ENCODE measurements around the gene CARD11.

The CARD11 gene

DNA sequence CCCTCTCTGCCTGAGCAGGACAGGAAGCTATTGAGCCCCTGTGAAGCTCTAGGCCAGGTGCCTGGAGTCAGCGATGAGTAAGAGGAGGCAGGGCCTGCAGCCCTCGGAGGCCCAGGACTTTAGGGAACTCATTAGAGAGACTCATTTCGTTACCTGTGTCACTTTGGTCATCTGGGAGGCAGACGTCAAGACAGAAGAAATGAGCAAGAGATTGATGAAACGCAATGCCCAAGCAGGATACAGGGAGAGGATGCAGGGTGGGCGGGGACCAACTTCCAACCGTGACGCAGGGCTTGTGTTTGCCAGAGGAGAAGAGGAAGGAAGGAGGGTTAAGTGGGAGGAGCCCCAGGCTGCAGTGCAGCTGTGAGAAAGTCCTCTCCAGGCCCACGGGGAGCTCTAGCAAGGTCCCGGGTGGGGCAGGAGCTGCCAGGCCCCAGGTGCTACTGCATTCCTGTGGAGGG lies 173.2 kb downstream of the CARD11 start:
- TF ChIP-seq, protein P1, sequence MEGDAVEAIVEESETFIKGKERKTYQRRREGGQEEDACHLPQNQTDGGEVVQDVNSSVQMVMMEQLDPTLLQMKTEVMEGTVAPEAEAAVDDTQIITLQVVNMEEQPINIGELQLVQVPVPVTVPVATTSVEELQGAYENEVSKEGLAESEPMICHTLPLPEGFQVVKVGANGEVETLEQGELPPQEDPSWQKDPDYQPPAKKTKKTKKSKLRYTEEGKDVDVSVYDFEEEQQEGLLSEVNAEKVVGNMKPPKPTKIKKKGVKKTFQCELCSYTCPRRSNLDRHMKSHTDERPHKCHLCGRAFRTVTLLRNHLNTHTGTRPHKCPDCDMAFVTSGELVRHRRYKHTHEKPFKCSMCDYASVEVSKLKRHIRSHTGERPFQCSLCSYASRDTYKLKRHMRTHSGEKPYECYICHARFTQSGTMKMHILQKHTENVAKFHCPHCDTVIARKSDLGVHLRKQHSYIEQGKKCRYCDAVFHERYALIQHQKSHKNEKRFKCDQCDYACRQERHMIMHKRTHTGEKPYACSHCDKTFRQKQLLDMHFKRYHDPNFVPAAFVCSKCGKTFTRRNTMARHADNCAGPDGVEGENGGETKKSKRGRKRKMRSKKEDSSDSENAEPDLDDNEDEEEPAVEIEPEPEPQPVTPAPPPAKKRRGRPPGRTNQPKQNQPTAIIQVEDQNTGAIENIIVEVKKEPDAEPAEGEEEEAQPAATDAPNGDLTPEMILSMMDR (conservative IDR thresholded peaks at IDR 0.05; ENCODE audit: low read depth, low read length), result no peak
- no peak overlapping the region for H3K4me3 ChIP-seq (ENCODE audit: low read length)
- DNase-seq (ENCODE audit: low read depth), result no peak

DNA sequence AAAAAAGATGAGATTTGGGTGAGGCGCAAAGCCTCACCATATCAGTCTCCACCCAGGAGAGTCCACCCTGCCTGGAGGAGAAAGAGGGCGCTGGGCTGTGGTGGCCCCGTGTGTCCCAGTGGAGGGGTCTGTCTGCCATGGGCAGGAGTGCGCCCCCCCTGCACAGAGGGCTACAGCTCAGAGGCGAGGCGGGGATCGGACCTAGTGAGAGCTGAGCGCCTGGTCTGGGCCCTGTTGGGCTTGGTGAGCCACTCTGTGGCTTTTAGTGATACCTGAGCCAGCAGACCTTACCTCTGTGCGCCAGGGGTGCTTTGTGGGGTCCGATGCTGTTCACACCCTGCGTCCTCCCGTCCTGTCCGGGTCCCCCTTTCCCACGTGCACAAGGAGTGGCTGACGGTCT lies 173.7 kb downstream of the CARD11 start:
- DNase-seq (ENCODE audit: low read depth), result no peak
- TF ChIP-seq, protein P1 (conservative IDR thresholded peaks at IDR 0.05; ENCODE audit: low read depth, low read length), result no peak
- no peak overlapping the region for H3K4me3 ChIP-seq (ENCODE audit: low read length)

DNA sequence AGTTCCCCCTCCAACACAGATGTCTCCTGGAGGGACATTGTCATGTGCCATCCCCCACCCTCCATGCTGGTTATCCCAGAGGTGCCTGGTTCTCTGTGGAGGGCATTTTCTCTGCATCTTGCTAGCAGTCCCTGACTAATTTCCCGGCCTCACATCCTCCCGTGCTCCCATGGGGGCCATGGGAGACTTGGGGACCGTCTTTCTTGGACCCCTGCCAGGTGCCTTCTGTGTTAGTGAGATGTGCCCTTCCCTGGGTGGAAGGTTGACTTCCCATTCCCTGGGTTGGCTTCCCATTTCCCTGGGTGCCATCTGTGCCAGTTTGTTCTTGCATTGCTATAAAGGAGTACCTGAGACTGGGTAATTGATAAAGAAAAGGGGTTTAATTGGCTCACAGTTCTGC lies 177.1 kb downstream of the CARD11 start:
- no peak for DNase-seq (ENCODE audit: low read depth)
- TF ChIP-seq, protein P1 (conservative IDR thresholded peaks at IDR 0.05; ENCODE audit: low read depth, low read length), result no peak
- H3K4me3 ChIP-seq (ENCODE audit: low read length), result no peak overlapping the region

DNA sequence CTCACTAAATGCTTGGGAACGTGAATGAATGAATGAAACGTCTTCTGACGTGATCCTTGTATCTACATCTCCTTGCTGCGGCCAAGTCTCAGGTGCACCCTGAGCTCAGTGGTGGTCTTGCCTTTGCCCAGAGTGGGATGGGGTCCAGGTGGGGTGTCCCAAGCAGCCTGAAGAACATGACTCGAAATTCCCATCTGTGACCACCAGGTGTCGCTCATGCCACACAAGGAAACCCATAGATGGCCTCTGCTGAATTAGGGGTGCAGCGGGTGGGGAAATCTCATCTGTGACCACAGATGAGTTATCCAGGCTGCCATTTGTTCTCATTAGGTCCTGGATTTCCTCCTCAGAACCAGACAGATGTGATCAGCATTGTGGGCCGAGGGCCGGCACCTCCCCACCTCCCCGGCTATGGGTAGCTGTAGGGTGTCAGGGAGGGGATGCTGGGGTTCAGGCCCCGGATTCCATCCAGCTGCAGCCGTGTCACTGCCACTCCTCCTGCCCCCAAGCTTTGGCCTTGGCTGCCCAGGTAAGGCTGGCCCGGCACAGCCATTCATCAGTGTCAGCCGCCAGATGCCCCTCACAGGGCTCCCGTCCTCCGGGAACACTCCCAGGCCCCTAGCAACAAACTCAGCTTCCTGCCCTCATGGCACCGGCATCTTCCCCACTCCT lies 178.5 kb downstream of the CARD11 start:
- TF ChIP-seq, protein P1 (conservative IDR thresholded peaks at IDR 0.05; ENCODE audit: low read depth, low read length), result peak; percentile 86
- DNase-seq (ENCODE audit: low read depth), result no peak
- no peak overlapping the region for H3K4me3 ChIP-seq (ENCODE audit: low read length)

DNA sequence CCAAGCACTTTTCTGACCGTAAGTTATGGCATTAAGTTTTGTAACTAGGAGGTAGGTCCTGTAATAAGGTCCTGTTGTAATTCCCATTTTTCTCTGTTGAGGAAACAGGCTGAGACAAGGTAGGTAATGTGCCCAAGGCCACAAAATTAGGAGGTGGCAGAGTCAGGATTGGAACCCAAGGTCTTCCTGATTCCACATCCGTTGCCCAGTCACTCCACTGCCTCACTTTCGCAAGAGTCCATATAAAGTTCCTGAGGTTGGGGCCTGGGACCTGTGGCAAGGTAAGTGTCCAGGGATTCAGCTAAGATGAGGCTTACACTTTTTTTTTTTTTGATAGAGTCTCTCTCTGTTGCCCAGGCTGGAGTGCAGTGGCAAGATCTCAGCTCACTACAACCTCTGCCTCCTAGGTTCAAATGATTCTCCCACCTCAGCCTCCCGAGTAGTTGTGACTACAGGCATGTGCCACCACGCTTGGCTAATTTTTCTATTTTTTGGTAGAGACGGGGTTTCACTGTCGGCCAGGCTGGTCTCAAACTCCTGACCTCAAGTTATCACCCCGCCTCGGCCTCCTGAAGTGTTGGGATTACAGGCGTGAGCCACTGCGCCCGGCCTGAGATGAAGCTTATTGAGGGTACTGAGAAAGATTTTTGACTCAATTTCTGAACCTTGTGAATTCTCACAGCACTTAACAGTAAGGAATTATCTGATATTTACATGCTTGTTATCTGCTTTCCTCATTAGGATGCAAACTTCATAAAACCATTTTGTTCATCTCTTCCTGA lies 179.3 kb downstream of the CARD11 start:
- TF ChIP-seq, protein P1 (conservative IDR thresholded peaks at IDR 0.05; ENCODE audit: low read depth, low read length), result no peak
- no peak for DNase-seq (ENCODE audit: low read depth)
- H3K4me3 ChIP-seq (ENCODE audit: low read length), result no peak overlapping the region

DNA sequence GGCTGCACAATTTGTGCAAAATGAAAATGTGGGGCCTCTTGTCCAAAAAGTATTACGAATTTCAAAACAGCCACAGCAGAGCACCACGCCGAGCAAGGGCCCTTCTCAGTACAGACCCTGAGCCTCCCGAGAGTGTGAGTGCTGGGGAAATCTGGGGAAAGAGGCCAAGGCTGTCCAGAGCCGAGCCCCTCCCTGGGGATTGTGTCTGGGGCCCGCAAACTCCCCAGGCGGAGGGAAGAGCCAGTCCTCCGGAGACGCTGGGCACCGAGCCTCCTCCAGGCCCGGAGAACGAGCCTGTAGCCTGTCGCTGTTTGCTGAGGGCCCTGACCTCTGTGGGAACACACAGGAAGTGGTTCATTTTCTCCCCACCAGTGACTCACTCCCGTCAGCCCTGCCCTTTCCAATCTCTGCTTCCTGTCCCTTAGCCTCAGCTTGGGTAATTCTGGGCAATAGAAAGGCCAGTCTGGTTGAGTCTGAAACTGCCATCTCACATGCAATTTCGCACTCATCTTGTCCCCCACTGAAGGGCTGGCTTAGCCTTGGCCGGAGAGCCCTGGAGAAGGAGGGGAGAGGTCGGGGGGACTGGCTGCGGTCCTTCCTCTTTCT lies 180.1 kb downstream of the CARD11 start:
- DNase-seq (ENCODE audit: low read depth), result peak; percentile 73
- TF ChIP-seq, protein P1 (conservative IDR thresholded peaks at IDR 0.05; ENCODE audit: low read depth, low read length), result no peak
- no peak overlapping the region for H3K4me3 ChIP-seq (ENCODE audit: low read length)
